Karpas-422 (cell line): ENCODE data around the gene SORCS2. TPM values are rescaled to one million over a fixed set of nuclear protein-coding genes. Genes with fewer than 3 reads are reported as not detected.

ENCODE experiments used
- DNase-seq: peaks from one replicate; pipeline ENCODE4 v3.0.0-alpha.2; 2015
- H2AFZ ChIP-seq: fragments of 200-600 bp; sonication (generic); 2 replicates; pipeline ENCODE4 v1.6.1; 2014; ENCODE audit warnings: antibody characterized with exemption, low read length, mixed read lengths
- H3K27ac ChIP-seq: fragments of 200-600 bp; sonication (generic); 2 replicates; pipeline ENCODE4 v1.5.1; 2014; ENCODE audit warnings: mild to moderate bottlenecking, low read length, moderate library complexity
- H3K27me3 ChIP-seq: fragments of 200-600 bp; sonication (generic); 2 replicates; pipeline ENCODE4 v1.6.1; 2014; ENCODE audit warnings: low read length, mixed read lengths
- H3K36me3 ChIP-seq: fragments of 200-600 bp; sonication (generic); 2 replicates; pipeline ENCODE4 v1.6.1; 2014; ENCODE audit warnings: low read length, mixed read lengths; ENCODE audit not compliant: insufficient read depth
- H3K4me1 ChIP-seq: fragments of 200-600 bp; sonication (generic); 2 replicates; pipeline ENCODE4 v1.6.1; 2014; ENCODE audit warnings: mild to moderate bottlenecking, low read length, mixed read lengths
- H3K4me2 ChIP-seq: fragments of 200-600 bp; sonication (generic); 2 replicates; pipeline ENCODE4 v1.6.1; 2014; ENCODE audit warnings: low read length, low read depth, mild to moderate bottlenecking; ENCODE audit not compliant: poor library complexity, severe bottlenecking
- H3K4me3 ChIP-seq: fragments of 200-600 bp; sonication (generic); 2 replicates; pipeline ENCODE4 v1.5.1; 2014; ENCODE audit warnings: mild to moderate bottlenecking, antibody characterized with exemption, low read length, mixed read lengths
- H3K79me2 ChIP-seq: fragments of 200-600 bp; sonication (generic); 2 replicates; pipeline ENCODE4 v1.6.1; 2014; ENCODE audit warnings: mild to moderate bottlenecking, low read length, mixed read lengths
- H3K9ac ChIP-seq: fragments of 200-600 bp; sonication (generic); 2 replicates; pipeline ENCODE4 v1.6.0; 2014; ENCODE audit warnings: low read length
- H3K9me2 ChIP-seq: fragments of 200-600 bp; sonication (generic), shearing (Covaris generic); replicated peaks from 2 replicates; pipeline ENCODE4 v1.6.0; 2014; ENCODE audit warnings: mild to moderate bottlenecking, low read length, moderate library complexity; ENCODE audit not compliant: insufficient read depth
- H3K9me3 ChIP-seq: fragments of 300-700, 200-600 bp; sonication (generic); 2 replicates; pipeline ENCODE4 v1.6.1; 2014; ENCODE audit warnings: low read length, mixed read lengths
- H4K20me1 ChIP-seq: fragments of 200-600 bp; sonication (generic); 2 replicates; pipeline ENCODE4 v1.6.1; 2014; ENCODE audit warnings: mild to moderate bottlenecking, antibody characterized with exemption, low read length, low read depth; ENCODE audit not compliant: insufficient read depth
- total RNA-seq: library from RNA; depleted of rRNA; stranded (reverse); fragments of >200 nt; shearing (Covaris generic); gene quantifications from 2 replicates; pipeline ENCODE4 v1.2.3, GENCODE V29; 2014; ENCODE audit warnings: low replicate concordance

The SORCS2 gene
- total RNA-seq, 1 experiment from 2014 or later: not detected

DNA sequence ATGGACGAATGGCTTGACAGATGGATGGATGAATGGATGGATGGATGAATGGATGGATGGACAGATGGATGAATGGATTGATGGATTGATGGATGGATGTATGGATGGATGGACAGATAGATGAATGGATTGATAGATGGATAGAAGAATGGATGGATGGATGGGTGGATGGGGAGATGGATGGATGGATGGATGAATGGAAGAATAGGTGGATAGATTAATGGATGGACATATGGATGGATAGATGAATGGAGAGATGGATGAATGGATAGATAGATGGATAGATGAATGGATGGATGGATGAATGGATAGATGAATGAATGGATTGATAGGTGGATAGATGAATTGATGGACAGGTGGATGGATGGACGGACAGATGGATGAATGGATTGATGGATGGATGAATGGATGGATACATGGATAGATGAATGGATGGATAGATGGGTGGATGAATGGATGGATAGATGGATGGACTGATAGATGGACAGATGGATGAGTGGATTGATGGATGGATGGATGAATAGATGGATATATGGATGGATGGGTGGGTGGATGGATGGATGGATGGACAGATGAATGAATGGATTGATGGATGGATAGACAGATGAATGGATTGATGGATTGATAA is 208.4 kb downstream of the SORCS2 start:
- Histone ChIP-seq H3K9me2 (no peaks in the 10 kb centered on the region), H4K20me1 (no peaks in the 10 kb centered on the region), H3K9ac (no peak overlapping the region), H3K4me3 (no peak overlapping the region), H3K27ac (no peak overlapping the region), H2AFZ (no peak overlapping the region), H3K79me2 (no peaks in the 10 kb centered on the region), H3K4me1 (no peaks in the 10 kb centered on the region), H3K4me2 (no peak overlapping the region), H3K9me3 (no peaks in the 10 kb centered on the region), H3K36me3 (no peaks in the 10 kb centered on the region), H3K27me3 (no peaks in the 10 kb centered on the region)
- no peak for DNase-seq

DNA sequence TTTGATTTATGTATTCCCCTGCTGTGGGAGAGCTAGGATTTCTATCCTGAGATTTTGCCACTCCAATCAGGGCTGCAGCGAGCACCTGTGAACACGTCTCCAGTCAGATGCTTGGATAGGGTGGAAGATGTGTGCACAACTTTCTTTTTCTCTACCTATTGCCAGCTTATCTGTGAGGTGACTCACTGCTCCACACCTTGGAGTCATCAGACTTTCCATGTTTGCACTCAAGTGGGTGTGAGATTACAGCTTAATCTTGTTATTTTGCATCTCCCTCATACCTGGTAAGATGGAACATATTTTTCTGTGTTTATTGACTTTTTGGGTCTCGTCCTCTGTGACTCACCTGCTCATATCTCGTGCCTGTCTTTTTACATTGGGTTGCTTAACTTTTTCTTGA is 210.2 kb downstream of the SORCS2 start:
- Histone ChIP-seq H3K27ac (no peak overlapping the region), H3K9me3 (no peaks in the 10 kb centered on the region), H3K9ac (no peak overlapping the region), H3K27me3 (no peaks in the 10 kb centered on the region), H3K79me2 (no peaks in the 10 kb centered on the region), H3K36me3 (no peaks in the 10 kb centered on the region), H3K4me3 (no peak overlapping the region), H3K4me2 (no peak overlapping the region), H4K20me1 (no peaks in the 10 kb centered on the region), H3K4me1 (no peaks in the 10 kb centered on the region), H3K9me2 (no peaks in the 10 kb centered on the region), H2AFZ (no peak overlapping the region)
- no peak for DNase-seq

DNA sequence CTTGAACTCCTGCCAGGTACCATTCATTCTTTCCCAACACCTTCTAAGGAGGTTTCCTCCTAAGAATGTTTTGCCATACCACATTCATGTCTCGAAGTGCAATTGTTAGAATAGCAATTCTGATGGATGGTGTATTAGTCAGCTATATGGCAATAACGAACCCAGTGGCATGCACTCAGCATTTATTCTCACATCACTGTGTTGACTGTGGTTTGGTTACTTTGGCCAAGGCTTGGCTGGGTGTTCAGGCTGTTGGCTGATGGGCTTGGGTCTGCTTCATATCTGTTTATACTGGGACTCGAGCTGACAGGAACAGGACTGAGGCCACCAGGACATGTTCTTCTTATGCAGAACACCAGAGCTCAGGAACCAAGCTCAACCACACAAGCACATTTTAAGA is 210.7 kb downstream of the SORCS2 start:
- H3K4me3 ChIP-seq: no peak overlapping the region
- H3K9me3 ChIP-seq: no peaks in the 10 kb centered on the region
- H3K27me3 ChIP-seq: no peaks in the 10 kb centered on the region
- H3K4me1 ChIP-seq: no peaks in the 10 kb centered on the region
- H3K79me2 ChIP-seq: no peaks in the 10 kb centered on the region
- H3K4me2 ChIP-seq: no peak overlapping the region
- H3K9ac ChIP-seq: no peak overlapping the region
- no peaks in the 10 kb centered on the region for H3K36me3 ChIP-seq
- no peaks in the 10 kb centered on the region for H4K20me1 ChIP-seq
- H3K27ac ChIP-seq: no peak overlapping the region
- no peaks in the 10 kb centered on the region for H3K9me2 ChIP-seq
- DNase-seq: no peak
- H2AFZ ChIP-seq: no peak overlapping the region

DNA sequence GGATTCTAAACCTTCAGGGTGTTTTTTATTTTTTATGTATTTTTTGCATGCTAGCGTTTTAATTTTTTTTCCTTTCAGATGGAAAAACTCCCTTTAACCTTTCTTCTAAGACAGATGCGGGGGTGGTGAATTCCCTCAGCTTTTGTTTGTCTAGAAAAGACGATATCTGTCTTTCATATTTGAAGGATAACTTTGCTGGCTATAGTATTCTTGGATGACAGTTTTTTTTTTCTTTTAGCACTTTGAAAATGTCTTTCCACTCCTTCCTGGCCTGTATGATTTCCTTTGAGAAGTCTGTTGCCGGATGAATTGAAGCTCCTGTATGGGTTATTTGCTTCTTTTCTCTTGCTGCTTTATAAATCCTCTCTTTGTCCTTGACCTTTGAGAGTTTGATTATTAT is 215.8 kb downstream of the SORCS2 start:
- DNase-seq: no peak
- no peaks in the 10 kb centered on the region for H4K20me1 ChIP-seq
- no peaks in the 10 kb centered on the region for H3K79me2 ChIP-seq
- H3K36me3 ChIP-seq: no peaks in the 10 kb centered on the region
- no peak overlapping the region for H3K4me3 ChIP-seq
- H2AFZ ChIP-seq: no peak overlapping the region
- no peak overlapping the region for H3K4me2 ChIP-seq
- no peaks in the 10 kb centered on the region for H3K9me2 ChIP-seq
- no peak overlapping the region for H3K9ac ChIP-seq
- H3K9me3 ChIP-seq: no peaks in the 10 kb centered on the region
- no peak overlapping the region for H3K27ac ChIP-seq
- H3K4me1 ChIP-seq: no peaks in the 10 kb centered on the region
- no peaks in the 10 kb centered on the region for H3K27me3 ChIP-seq

- no peaks in the 10 kb centered on the region for H3K79me2 ChIP-seq
- no peaks in the 10 kb centered on the region for H3K9me3 ChIP-seq
- H3K4me1 ChIP-seq: no peaks in the 10 kb centered on the region
- no peaks in the 10 kb centered on the region for H4K20me1 ChIP-seq
- H3K4me3 ChIP-seq: no peak overlapping the region
- no peak overlapping the region for H3K4me2 ChIP-seq
- no peak overlapping the region for H2AFZ ChIP-seq
- no peaks in the 10 kb centered on the region for H3K36me3 ChIP-seq
- no peak overlapping the region for H3K27ac ChIP-seq
- no peaks in the 10 kb centered on the region for H3K9me2 ChIP-seq
- no peaks in the 10 kb centered on the region for H3K27me3 ChIP-seq
- H3K9ac ChIP-seq: no peak overlapping the region
- no peak for DNase-seq
Observed at GRCh38 chr4:7410446-7410845, 218.1 kb downstream of the SORCS2 start.

GRCh38 chr4:7411491-7411890 is 219.2 kb downstream of the SORCS2 start:
- no peak overlapping the region for H3K9ac ChIP-seq
- no peaks in the 10 kb centered on the region for H3K9me3 ChIP-seq
- no peaks in the 10 kb centered on the region for H3K9me2 ChIP-seq
- H3K36me3 ChIP-seq: no peaks in the 10 kb centered on the region
- H3K4me1 ChIP-seq: no peaks in the 10 kb centered on the region
- H3K27me3 ChIP-seq: no peaks in the 10 kb centered on the region
- no peak overlapping the region for H3K27ac ChIP-seq
- no peaks in the 10 kb centered on the region for H3K79me2 ChIP-seq
- no peak overlapping the region for H3K4me3 ChIP-seq
- H3K4me2 ChIP-seq: no peak overlapping the region
- H2AFZ ChIP-seq: no peak overlapping the region
- H4K20me1 ChIP-seq: no peaks in the 10 kb centered on the region
- no peak for DNase-seq

DNA sequence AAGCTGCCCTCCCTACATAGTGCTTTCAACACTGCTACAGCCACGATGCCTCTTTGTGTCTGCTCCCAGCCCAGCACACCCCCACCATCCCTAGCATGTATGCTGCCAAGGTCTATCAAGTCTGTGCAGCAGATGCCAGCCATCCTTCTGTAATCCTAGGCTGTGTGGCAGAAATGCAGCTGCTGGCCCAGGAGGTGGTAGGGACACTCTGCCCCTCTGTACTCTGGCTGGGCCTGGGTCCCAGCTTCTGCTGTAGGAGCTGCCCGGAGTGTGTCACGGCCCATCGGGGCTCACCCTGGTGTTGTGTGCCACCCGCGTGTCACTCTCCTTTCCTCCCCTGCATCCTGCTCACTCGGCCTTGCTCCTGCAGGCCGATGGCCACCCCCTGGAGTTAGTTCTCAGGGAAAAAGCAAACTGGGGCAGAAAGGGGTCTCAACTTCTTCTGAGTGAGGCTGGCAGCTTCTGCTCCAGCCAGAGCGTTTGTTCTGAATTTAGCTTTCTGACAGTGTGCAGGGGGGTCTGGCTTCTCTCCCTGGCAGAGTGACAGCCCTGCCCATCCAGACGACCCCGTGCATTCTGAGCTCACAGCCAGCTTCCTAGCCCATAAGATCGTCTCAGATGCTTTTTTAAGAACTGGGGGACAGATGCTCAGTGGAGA is 219.7 kb downstream of the SORCS2 start:
- H3K27me3 ChIP-seq: no peaks in the 10 kb centered on the region
- H3K27ac ChIP-seq: no peak overlapping the region
- H3K9me3 ChIP-seq: no peaks in the 10 kb centered on the region
- H3K36me3 ChIP-seq: no peaks in the 10 kb centered on the region
- DNase-seq: no peak
- H3K9ac ChIP-seq: no peak overlapping the region
- no peaks in the 10 kb centered on the region for H3K4me1 ChIP-seq
- H4K20me1 ChIP-seq: no peaks in the 10 kb centered on the region
- H3K79me2 ChIP-seq: no peaks in the 10 kb centered on the region
- H2AFZ ChIP-seq: no peak overlapping the region
- no peaks in the 10 kb centered on the region for H3K9me2 ChIP-seq
- no peak overlapping the region for H3K4me2 ChIP-seq
- no peak overlapping the region for H3K4me3 ChIP-seq

- Histone ChIP-seq H3K27ac (no peak overlapping the region), H3K27me3 (no peaks in the 10 kb centered on the region), H3K4me3 (no peak overlapping the region), H3K4me2 (no peak overlapping the region), H3K79me2 (no peaks in the 10 kb centered on the region), H3K4me1 (no peaks in the 10 kb centered on the region), H3K36me3 (no peaks in the 10 kb centered on the region), H2AFZ (no peak overlapping the region), H3K9ac (no peak overlapping the region), H3K9me3 (no peaks in the 10 kb centered on the region), H4K20me1 (no peaks in the 10 kb centered on the region), H3K9me2 (no peaks in the 10 kb centered on the region)
- no peak for DNase-seq
Observed at GRCh38 chr4:7412554-7412912, 220.2 kb downstream of the SORCS2 start.
